Body of pancreas (tissue), 4 donors: ENCODE measurements around the gene GTF3C5.

ENCODE experiments used
- POLR2A ChIP-seq, 3 donors: fragments of 450-650 bp; IDR thresholded peaks; one replicate each; pipeline ENCODE4 v1.6.1; 2016; ENCODE audit warnings: antibody characterized with exemption in 3 of 3, mild to moderate bottlenecking in 2 of 3
- TF ChIP-seq, protein P1 (sequence below), 7 experiments: fragments of 450-650 bp in 4 of 7; fragments of 200-600 bp in 3 of 7; sonication (generic) in 3 of 7; IDR thresholded peaks; one replicate each; pipeline ENCODE4 v1.5.1; 2016 to 2019; ENCODE audit warnings: antibody characterized with exemption in 7 of 7

DNA sequence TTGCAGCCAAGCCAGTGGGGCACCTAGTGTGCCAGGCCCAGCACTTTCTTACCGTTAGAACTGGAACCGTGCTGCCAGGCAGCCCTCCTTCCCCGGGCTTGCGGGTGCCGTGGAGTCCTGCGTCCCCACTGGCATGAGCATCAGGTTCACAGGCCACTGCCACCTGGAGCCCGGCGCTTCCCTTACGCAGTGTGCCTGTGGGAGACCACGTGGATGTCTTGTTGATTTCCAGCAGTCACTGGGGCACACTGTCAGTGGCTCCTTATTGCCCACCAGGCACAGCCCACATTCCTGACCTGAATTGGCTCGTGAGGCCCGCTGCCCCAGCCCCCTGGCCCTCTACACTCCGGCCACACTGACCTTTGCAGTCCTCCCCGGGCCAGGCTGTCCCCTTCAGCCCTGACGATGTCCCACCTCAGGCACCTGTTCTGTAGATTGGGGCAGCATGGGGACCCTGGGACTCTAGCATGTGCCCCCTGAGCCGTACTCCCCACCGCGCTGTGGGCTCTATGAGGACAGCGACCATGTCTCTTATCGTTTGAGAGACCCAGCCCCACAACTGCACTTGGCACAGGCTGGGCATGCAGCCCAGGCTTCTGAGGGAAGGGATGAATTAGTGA lies 20.6 kb downstream of the GTF3C5 start:
- TF ChIP-seq, protein P1, sequence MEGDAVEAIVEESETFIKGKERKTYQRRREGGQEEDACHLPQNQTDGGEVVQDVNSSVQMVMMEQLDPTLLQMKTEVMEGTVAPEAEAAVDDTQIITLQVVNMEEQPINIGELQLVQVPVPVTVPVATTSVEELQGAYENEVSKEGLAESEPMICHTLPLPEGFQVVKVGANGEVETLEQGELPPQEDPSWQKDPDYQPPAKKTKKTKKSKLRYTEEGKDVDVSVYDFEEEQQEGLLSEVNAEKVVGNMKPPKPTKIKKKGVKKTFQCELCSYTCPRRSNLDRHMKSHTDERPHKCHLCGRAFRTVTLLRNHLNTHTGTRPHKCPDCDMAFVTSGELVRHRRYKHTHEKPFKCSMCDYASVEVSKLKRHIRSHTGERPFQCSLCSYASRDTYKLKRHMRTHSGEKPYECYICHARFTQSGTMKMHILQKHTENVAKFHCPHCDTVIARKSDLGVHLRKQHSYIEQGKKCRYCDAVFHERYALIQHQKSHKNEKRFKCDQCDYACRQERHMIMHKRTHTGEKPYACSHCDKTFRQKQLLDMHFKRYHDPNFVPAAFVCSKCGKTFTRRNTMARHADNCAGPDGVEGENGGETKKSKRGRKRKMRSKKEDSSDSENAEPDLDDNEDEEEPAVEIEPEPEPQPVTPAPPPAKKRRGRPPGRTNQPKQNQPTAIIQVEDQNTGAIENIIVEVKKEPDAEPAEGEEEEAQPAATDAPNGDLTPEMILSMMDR (IDR thresholded peaks at IDR 0.05) = no peak
- TF ChIP-seq POLR2A (IDR thresholded peaks at IDR 0.05) = no peak
